ENCODE results near the gene ZNF462.
"Not testable (repeated sequence)": the region's sequence is repeated elsewhere in the genome, so short reads cannot be mapped to it uniquely, and the experiment has no call there.

- not testable (repeated sequence) for TF ChIP-seq CTCF, POLR2A (IDR thresholded peaks at IDR 0.05)
These were observed 11.3 kb upstream of the ZNF462 start for GRCh38 chr9:106851640-106852039.
